Stimulated activated naive CD8-positive, alpha-beta T cell treated with anti-CD3 and anti-CD28 coated beads, Interleukin-15, amount 100 ng/mL, for 72 hours (primary cell): Measurements from ENCODE around the gene MUS81.
A peak's percentile ranks its signal among the peaks of the same experiment; 100 is the strongest.

ENCODE experiments used
- ATAC-seq: fragments of 150-1000 bp; cut with Tn5 transposase; 2 replicates; pipeline ENCODE4 v1.10.0; 2021; ENCODE audit warnings: mild to moderate bottlenecking, moderate library complexity
- DNase-seq, 2 donors: peaks; one replicate each; pipeline ENCODE4 v3.0.0; 2021 to 2022
- H3K27ac Mint-ChIP-seq, 2 donors: one replicate each; pipeline ENCODE4 v1.8.0; 2022; ENCODE audit warnings: mild to moderate bottlenecking in 2 of 2, mixed read lengths in 2 of 2, moderate library complexity in 2 of 2
- H3K27me3 Mint-ChIP-seq: one replicate; pipeline ENCODE4 v1.8.0; 2022; ENCODE audit warnings: mixed read lengths
- H3K4me1 Mint-ChIP-seq: one replicate; pipeline ENCODE4 v1.8.0; 2022; ENCODE audit warnings: mild to moderate bottlenecking, mixed read lengths
- H3K4me3 Mint-ChIP-seq, 2 donors: one replicate each; pipeline ENCODE4 v1.8.0; 2022; ENCODE audit warnings: mild to moderate bottlenecking in 2 of 2, mixed read lengths in 2 of 2, moderate library complexity in 1 of 2
- H3K9me3 Mint-ChIP-seq, 2 donors: one replicate each; pipeline ENCODE4 v1.8.0; 2022; ENCODE audit warnings: mixed read lengths in 2 of 2

The MUS81 gene

DNA sequence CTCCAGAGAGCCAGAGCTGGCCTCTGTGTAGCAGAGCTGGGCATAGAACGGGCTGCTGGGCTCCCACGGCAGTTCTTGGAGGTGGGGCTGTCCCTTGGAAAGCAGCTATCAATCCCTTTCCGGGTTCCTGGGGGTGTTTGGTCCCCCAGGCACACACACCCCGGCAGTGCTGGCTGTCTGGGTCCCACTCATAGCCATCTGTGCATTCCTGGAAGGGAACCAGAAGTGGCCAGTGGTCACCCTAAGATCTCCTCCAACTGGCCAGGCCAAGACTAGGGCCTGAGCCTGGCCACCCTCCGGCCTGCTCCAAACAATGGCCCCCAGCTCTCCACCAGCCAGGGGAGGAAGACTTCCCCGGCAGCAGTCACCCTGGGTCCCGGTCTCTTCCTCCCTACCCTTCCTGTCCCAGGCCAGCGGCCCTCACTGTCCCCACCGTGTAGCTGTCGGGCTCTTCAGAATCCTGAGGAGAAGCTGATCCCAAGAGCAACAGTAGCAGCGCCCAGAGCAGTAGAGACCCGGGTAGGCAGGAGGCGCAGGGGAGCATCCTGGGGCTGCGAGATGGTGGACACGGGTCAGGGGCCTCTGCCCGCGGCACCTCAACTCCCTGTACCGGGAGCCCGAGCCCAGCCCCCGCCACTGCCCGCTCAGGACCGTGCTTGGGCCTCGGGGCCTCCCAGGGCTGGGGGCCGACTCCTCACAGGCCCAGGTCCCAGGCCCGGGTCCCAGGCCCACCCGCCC lies 11.7 kb downstream of the MUS81 start:
- H3K4me3 Mint-ChIP-seq: peak overlapping the region; percentile 60 to 63
- peaks cover 59% of the 10 kb centered on the region for H3K4me1 Mint-ChIP-seq
- DNase-seq (no peak), ATAC-seq (no peak)
- H3K27ac Mint-ChIP-seq: peak overlapping the region in 1 of 2 donors; percentile 48
- no peaks in the 10 kb centered on the region for H3K9me3 Mint-ChIP-seq
- H3K27me3 Mint-ChIP-seq: peaks cover 6% of the 10 kb centered on the region

DNA sequence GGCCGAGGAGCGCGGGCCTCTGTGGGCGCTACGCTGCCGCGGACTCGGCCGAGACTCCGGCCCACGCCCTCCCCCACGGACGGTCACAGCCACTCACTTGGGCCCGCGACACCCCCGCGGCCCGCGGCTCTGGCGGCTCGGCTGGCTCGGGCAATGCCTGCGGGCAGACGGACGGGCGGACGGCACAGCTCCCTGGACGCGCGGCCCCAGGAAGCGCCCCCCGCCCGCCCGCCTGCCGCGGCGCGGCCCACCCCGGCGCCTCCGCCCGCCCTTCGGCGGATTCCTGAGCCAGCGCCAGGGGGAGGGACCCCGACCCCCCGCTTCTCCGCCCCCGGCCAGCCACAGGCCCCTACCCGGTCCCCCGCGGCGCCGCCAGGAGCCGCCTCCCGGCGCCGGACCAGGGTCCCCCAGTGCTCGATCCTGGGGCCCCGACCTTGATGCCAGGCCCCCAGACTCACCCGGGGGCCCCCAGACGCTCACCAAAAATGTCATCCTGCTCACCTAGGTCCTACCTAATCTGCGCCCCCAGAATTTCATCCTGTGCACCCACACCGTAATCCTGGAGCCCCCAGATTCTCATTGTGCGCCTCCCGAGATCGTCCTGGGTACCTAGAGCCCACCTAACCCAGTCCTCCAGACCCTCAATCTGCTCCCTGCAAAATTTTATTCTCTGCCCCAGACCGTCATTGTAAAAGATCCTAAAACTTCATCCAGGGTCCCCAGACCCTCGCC lies 12.5 kb downstream of the MUS81 start, which contains the start of gene EFEMP2:
Gene EFEMP2 (minus strand): TSS at position 215 of the 732 bp plus-strand sequence. CDS start 446 bp downstream, outside the sequence.
- Mint-ChIP-seq H3K9me3 (no peaks in the 10 kb centered on the region), H3K4me3 (peak within 1 kb of the TSS; percentile 91 to 98), H3K4me1 (peaks cover 59% of the 10 kb centered on the region), H3K27ac (peak within 1 kb of the TSS; percentile 88 to 97), H3K27me3 (peaks cover 6% of the 10 kb centered on the region)
- ATAC-seq (peak; percentile 13), DNase-seq (no peak)

DNA sequence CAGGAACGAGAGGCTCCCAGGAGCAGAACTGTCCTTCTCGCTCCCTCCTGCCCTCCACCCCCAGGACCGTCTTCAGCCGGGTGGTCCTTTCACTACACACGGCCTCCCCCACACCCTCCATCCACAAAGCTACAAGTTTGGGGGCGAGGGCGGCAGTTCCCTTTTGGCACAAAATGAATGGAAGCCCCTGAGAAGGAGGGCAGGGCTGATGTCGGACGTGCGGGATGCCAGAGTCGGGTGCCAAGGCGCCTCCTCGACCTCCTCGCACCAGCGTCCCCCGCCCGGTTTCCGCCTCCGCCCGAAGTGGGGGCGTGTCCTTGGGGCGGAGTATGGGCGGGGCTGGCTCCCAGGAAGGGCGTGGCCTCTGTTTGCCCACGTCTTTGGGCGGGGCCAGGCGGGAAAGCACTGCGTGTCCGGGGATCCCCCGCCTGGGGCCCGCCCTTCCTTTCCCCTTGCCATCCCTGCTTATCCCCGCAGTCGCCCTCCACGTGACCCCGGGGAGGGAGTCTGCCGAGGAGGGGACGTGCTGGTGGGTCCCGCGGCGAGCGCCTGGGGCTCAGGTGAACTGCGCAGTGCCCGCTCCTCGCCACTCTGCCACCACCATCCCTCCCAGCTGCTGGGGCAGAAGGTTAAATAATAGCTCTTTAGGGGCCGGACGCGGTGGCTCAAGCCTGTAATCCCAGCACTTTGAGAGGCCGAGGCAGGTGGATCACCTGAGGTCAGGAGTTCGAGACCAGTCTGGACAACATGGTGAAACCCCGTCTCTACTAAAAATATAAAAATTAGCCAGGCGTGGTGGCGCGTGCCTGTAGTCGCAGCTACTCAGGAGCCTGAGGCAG lies 13.3 kb downstream of the MUS81 start:
- DNase-seq (peak; percentile 97 to 98), ATAC-seq (peak; percentile 82)
- Mint-ChIP-seq H3K27ac (peak overlapping the region; percentile 88 to 97), H3K4me1 (peaks cover 66% of the 10 kb centered on the region), H3K4me3 (peak overlapping the region; percentile 91 to 98), H3K27me3 (peaks cover 6% of the 10 kb centered on the region), H3K9me3 (no peaks in the 10 kb centered on the region)

DNA sequence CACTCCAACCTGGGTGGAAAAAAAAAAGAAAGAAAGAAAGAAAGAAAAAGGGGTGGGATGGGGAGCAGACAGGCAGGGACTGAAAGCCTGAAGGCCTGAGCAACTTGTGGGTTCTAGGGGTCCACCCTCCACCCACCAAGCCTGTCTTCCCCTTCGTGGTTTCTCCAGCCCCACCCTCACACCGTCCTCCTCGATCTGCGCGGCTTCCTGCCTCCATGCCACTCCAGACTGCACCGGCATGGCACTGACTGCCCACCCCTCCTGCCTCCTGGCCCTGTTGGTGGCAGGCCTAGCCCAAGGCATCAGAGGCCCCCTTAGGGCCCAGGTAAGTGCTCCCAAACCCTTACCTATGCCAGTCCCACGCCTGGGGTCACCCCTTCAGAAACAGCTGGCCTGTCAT lies 19.4 kb downstream of the MUS81 start, which contains the start of gene CTSW:
Gene CTSW (plus strand): TSS at position 221 of the 400 bp plus-strand sequence. CDS start 18 bp downstream, at position 239.
- ATAC-seq (peak; percentile 56), DNase-seq (peak in 1 of 2 donors; percentile 42)
- Mint-ChIP-seq H3K4me3 (peak within 1 kb of the TSS; percentile 77 to 88), H3K4me1 (peaks cover 78% of the 10 kb centered on the region), H3K9me3 (no peaks in the 10 kb centered on the region), H3K27me3 (no peaks in the 10 kb centered on the region), H3K27ac (peak within 1 kb of the TSS; percentile 78 to 91)

DNA sequence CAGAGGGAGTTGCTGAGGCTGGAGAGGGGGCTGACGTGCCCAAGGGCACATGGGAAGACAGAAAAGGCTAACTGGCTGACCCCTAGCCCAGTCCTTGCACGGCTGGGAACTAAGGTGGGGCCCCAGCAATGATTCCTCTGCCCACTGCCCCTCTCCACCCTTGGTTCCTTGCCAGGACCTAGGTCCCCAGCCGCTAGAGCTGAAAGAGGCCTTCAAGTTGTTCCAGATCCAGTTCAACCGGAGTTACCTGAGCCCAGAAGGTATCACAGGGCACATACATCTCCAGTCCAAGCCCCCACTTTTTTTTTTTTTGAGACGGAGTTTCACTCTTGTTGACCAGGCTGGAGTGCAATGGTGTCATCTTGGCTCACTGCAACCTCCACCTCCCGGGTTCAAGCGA lies 19.8 kb downstream of the MUS81 start:
- no peaks in the 10 kb centered on the region for H3K9me3 Mint-ChIP-seq
- peak overlapping the region; percentile 78 to 91 for H3K27ac Mint-ChIP-seq
- ATAC-seq: no peak
- no peak for DNase-seq
- no peaks in the 10 kb centered on the region for H3K27me3 Mint-ChIP-seq
- peaks cover 82% of the 10 kb centered on the region for H3K4me1 Mint-ChIP-seq
- H3K4me3 Mint-ChIP-seq: peak overlapping the region; percentile 77 to 88

DNA sequence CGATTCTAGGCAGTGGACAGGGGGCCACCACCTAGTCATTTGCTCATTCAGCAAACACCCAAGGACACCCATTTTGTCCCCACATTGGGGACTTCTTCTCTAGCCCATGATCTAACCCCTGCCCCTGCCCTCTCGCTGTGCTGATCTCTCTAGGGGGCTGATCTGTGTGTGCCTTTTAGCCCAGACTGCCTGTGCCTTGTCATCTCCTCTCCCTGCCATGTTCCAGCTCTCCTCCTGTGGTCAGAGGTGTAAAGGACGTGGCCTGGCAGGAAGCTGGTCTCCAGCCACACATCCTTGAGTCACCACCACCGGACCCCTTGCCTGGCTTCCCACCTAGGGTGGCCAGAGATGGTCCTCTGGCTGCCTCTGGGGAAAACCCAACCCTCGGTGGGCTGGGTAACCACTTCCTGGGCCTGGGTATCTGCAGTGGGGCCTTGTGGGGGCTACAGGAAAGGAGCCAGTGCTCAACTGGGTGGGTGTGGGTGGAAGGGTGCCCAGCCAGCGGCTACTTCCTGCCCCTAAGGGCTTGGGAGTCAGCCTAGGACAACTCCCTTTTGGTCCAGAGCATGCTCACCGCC lies 20.7 kb downstream of the MUS81 start:
- Mint-ChIP-seq H3K27ac (peak overlapping the region; percentile 36 to 72), H3K4me1 (peaks cover 89% of the 10 kb centered on the region), H3K9me3 (no peaks in the 10 kb centered on the region), H3K4me3 (peak overlapping the region; percentile 77 to 88), H3K27me3 (no peaks in the 10 kb centered on the region)
- ATAC-seq (peak; percentile 67), DNase-seq (peak in 1 of 2 donors; percentile 53)

DNA sequence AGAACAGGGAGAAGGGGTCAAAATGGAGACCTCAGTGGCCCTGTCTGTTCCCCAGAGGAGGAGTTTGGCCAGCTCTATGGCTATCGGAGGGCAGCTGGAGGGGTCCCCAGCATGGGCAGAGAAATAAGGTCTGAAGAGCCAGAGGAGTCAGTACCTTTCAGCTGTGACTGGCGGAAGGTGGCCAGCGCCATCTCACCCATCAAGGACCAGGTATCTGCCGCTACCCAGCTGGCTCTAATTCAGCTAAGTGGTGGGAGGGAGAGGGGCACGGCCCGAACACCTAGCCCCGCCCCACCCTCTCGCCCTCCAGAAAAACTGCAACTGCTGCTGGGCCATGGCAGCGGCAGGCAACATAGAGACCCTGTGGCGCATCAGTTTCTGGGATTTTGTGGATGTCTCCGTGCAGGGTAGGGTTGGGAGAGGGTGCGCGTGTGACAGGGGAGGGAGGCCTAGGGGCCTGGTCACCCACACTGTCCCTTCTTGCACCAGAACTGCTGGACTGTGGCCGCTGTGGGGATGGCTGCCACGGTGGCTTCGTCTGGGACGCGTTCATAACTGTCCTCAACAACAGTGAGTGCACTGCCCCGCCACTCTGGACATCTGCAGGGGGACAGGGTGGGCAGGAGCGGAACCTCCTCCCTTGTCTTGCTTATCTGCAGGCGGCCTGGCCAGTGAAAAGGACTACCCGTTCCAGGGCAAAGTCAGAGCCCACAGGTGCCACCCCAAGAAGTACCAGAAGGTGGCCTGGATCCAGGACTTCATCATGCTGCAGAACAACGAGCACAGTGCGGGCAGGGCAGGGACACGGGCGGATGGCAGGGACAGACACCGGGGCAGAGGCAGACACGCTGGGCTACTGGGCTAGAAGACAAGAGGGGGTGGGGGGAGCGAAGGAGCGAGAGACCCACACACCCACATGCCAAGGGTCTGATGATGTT lies 22.2 kb downstream of the MUS81 start:
- Mint-ChIP-seq H3K4me3 (peak overlapping the region in 1 of 2 donors; percentile 16), H3K27me3 (no peaks in the 10 kb centered on the region), H3K27ac (peak overlapping the region in 1 of 2 donors; percentile 64), H3K4me1 (peaks cover 92% of the 10 kb centered on the region), H3K9me3 (no peaks in the 10 kb centered on the region)
- no peak for DNase-seq
- ATAC-seq: no peak

DNA sequence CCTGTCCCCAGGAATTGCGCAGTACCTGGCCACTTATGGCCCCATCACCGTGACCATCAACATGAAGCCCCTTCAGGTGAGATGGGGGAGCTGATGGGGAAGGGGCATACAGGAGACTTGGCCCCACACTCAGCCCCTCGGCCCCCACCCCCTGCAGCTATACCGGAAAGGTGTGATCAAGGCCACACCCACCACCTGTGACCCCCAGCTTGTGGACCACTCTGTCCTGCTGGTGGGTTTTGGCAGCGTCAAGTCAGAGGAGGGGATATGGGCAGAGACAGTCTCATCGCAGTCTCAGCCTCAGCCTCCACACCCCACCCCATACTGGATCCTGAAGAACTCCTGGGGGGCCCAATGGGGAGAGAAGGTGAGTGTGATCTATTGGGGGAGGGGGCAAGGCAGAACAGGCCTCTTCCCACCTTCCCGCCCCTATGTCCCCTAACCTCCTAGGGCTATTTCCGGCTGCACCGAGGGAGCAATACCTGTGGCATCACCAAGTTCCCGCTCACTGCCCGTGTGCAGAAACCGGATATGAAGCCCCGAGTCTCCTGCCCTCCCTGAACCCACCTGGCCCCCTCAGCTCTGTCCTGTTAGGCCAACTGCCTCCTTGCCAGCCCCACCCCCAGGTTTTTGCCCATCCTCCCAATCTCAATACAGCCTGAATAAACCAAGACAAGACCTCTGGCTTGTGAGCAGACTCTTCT lies 23.0 kb downstream of the MUS81 start:
- Mint-ChIP-seq H3K27me3 (no peaks in the 10 kb centered on the region), H3K27ac (no peak overlapping the region), H3K9me3 (no peaks in the 10 kb centered on the region), H3K4me1 (peaks cover 87% of the 10 kb centered on the region), H3K4me3 (no peak overlapping the region)
- no peak for ATAC-seq
- no peak for DNase-seq

DNA sequence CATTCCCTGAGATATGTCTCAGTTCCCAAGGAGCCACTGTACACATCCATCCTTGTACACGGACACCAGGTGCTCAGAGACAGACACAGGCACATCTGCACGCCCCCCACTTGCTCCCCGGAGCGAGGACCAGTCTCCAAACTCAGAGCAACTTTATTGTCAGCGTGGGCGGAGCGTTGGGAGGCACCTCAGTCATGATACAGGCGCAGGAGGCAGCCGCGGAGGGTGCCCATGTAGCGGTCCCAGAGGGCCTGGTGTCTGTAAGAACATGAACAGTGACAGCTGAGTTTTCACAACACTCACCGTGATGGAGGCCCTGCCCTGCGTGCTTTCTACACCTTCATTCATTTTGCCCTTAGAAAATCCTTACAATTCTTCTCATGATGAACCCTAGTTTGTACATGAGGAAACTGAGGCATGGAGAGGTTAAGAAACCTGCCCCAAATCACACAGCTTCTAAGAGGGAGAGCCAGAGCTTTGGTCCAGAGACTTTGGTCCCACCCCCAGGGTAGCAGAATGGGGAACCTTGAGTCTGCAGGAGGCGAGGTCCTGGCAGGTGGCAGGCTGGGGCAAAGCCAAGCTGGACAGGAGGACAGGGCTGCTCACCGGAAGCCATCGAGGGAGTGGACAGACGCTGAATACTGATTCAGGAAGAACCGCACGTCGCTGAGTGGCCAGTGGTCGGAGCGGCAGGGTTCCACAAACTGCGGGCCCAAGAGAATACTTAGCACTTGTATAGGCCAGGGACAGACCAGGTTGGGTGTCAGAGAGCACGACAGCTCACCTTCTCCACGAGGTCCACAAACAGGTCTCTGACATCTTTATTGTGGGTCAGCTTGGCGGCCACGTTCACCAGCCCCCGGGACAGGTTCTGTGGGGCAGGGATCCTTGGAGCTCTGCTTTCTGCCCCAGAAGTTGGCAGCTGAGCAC lies 23.8 kb downstream of the MUS81 start:
- ATAC-seq: no peak
- DNase-seq: no peak
- Mint-ChIP-seq H3K4me1 (peaks cover 82% of the 10 kb centered on the region), H3K9me3 (no peaks in the 10 kb centered on the region), H3K27me3 (no peaks in the 10 kb centered on the region), H3K4me3 (no peak overlapping the region), H3K27ac (no peak overlapping the region)

DNA sequence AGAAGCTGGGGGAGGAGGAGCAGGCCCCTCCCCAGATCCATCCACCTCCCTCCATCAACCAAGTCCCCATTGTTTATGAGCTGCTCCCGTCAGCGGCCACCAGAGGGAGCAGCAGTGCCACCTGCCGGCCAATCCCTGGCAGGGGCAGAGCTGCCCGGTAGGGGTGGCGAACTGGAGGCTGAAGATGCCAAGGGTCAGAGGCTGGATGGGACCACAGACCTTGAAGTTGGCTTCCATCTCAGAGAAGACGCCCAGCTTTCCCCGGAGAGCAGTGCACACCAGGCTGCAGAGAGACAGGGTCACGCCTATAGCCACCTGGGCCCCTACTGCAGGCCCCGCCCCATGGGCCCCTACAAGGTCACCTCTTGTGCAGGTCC lies 24.5 kb downstream of the MUS81 start:
- peak; percentile 46 for ATAC-seq
- no peaks in the 10 kb centered on the region for H3K9me3 Mint-ChIP-seq
- no peaks in the 10 kb centered on the region for H3K27me3 Mint-ChIP-seq
- H3K27ac Mint-ChIP-seq: no peak overlapping the region
- H3K4me1 Mint-ChIP-seq: peaks cover 82% of the 10 kb centered on the region
- DNase-seq: peak; percentile 81 to 83
- no peak overlapping the region for H3K4me3 Mint-ChIP-seq

DNA sequence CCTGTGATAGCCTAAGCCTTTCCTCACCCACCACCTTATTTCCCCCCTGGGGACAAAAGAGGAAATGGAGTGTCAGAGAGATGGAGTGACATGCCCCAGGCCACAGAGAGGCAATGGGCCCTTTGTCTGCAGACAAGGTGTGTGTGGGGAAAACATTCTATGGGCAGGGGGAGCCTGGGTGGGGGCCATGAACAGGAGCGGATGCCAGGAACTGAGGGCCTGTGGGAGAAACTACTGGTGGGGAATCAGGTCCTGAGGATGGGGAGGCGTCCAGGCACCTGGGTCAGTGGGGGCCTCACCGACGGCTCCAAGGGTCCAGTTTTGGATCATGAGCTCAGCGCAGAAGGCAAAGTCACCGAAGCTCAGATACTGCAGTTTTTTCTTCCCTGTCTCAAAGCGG lies 25.0 kb downstream of the MUS81 start:
- no peaks in the 10 kb centered on the region for H3K27me3 Mint-ChIP-seq
- H3K9me3 Mint-ChIP-seq: no peaks in the 10 kb centered on the region
- ATAC-seq (no peak), DNase-seq (no peak)
- H3K27ac Mint-ChIP-seq: no peak overlapping the region
- H3K4me1 Mint-ChIP-seq: peaks cover 82% of the 10 kb centered on the region
- H3K4me3 Mint-ChIP-seq: no peak overlapping the region

DNA sequence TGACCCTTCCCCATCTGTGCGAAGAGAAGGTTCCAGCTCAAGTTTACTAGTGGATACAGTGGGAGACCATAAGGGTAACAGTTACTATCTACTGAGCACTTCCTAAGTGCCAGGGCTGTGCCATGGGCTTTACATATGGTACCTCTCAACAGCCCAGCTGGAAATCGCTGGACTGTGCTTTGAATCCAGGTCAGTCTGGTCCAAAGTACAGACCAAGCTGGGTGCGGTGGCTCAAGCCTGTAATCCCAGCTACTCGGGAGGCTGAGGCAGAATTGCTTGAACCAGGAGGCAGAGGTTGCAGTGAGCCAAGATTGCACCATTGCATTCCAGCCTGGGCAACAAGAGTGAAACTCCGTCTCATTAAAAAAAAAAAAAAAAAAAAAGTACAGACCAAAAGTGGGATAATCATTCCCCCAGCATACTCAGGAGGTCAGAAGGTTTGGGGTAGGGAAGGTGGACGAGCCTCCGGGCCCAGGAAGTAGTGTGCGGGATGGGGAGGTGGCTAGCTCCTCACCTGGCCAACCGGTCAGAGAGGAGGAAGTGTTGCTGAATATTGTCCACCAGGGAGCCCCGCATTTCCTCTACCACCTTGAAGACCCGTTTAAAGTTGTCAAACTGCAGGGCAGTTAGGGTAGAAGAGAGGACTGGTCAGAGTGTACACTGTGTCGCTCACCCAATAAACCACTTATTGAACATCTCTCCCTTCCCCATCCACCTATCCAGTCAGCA lies 25.7 kb downstream of the MUS81 start:
- no peak overlapping the region for H3K27ac Mint-ChIP-seq
- no peak overlapping the region for H3K4me3 Mint-ChIP-seq
- peaks cover 77% of the 10 kb centered on the region for H3K4me1 Mint-ChIP-seq
- DNase-seq: no peak
- H3K9me3 Mint-ChIP-seq: no peaks in the 10 kb centered on the region
- no peaks in the 10 kb centered on the region for H3K27me3 Mint-ChIP-seq
- no peak for ATAC-seq
